ENCODE results near the gene FEM1B.

FEM1B gene

DNA sequence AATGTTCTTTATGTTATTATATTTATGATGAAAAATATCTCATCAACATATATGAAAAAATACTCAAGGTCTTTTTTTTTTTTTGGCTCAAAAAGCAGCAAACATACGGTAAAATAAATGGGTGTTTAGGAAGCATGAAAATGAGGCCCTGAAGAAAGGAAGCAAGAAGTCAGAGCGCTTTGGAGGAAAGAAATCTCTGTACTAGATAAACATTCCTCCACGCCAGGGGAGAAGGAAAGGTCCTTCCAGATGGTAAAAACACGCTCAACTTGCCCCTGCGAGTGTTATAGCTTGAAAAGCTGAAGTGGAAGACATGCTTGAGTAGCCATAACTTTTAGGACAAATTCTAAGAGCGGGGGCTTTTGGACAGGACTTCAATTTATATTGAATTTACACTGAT, 52.9 kb downstream of the FEM1B start:
- DNase-seq = no peak

DNA sequence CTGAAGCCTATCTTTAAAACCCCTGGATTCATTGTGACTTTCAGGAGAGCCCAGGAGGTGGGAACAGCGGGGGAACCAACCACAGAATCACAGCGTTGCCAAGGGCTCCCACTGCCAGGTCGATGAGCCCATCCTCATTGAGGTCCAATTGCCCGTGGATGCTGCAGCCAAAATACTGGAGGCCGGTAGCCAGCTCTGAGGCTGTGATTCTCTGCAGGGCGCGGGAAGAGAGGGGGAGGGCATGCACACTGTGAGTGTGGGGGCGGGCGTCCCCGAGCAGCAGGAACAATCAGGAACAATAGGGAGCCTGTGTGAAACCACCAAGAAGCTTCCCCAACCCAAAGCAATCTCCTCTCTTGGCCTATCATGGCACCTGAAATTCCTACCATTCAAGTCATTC, 53.4 kb downstream of the FEM1B start:
- no peak for DNase-seq

DNA sequence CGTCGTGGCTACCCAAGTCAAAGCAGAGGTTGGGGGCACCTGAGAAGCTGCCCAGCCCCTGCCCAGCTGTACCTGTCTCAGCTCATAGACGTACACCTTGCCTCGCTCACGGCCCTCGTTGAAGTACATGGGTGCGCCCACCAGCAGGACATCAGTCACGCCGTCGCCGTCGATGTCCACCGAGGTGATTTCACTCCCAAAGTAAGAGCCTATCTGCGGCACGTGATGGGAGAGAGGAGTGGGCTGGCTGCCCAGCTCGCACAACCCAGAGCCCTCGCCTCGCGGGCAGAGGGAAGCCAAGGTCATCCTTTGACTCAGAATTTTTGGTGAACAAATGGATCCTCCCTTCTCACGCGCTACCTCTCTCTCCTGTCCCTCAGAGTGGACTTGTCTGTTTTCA, 54.7 kb downstream of the FEM1B start:
- no peak for DNase-seq

DNA sequence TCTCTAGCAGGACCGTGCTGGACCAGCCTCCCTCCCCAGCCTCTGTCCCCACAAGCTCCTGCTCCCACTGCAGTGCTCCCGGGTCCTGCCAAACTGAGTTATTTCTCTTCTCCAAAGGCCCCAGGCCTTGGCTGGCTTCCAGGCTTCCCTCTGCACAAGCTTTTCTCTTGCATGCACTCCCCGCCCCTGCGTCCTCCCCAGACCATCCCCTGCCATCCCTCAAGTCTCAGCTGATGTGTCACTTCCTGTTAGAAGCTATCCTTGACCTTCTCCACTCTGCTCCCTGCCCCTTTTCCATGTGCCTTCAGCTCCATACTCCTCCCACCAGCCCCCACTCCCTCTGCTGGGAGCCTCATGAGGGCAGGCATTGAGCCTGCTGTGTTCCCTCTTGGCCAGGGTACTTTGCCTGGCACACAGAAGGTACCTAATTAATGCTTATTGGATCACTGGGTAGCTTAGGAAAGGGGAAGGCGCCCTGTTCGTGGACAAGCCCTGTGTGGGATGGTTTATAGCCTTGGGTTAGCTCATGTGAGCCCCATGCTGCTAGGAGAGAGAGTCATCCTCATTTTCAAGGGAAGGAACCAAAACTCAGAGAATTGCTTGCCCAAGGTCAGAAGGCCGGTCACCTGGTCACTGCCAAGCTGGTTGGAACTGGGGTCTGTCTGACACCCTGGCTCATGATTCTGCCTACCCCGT, 56.4 kb downstream of the FEM1B start:
- DNase-seq = no peak

DNA sequence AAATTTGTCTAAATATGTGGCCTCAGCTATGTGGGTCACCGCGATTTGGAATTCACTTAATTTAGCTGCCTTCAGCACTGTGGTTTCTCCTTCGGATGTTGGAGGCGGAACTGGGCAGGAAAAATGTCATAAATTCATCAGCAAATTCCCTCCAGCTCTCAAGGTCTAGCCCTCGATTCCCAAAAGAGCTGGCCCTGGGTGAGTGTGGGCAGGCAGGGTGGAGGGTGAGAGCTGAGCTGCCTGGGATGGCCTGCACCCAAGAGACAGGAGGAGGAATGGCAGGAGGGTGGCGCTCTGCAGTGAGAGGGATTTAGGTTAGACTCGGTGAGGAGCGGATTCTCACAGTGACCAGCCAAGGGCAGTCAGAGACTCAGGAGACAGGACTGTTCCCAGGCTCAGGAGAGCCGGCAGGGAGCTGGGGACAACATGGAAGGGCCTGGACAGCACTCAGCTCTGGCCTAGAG, 57.1 kb downstream of the FEM1B start:
- no peak for DNase-seq

DNA sequence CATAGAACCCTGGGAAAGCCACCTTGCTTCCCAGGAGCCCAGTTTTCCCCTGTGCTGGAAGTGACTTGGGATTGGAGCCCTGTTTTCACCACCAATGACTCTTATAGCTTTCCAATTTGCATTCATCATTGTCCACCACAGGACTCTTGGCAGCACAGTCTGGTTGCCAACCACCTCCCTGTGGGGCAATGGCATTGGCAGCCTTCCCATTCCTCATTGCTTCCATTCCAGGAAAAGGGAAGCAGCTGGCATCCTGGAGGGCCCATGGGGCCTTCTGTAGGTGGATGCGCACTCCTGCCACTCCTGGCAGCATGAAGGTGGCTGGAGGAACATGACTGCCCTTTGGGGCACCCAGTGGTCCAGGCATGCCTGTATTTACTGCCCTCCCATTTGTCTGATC, 57.7 kb downstream of the FEM1B start:
- no peak for DNase-seq

DNA sequence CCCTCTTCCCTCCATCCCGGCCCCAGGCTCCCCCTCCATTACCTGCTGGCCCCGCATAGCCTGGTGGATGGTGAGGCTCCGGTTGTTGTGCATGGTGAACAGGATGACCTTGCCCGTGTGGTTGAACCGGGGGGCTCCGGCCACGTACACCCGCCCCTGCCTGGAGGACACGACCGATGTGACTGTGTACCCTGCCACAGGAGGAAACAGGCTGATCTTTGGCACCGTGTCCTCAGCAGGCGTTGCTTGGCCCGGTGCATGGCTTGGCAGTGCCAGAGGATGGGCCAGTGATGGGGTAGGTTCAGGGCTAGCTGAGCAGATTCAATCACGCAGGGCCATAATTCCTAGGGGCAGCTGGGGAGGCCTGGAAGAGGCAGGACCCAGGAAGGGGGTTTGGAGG, 58.1 kb downstream of the FEM1B start:
- no peak for DNase-seq

DNA sequence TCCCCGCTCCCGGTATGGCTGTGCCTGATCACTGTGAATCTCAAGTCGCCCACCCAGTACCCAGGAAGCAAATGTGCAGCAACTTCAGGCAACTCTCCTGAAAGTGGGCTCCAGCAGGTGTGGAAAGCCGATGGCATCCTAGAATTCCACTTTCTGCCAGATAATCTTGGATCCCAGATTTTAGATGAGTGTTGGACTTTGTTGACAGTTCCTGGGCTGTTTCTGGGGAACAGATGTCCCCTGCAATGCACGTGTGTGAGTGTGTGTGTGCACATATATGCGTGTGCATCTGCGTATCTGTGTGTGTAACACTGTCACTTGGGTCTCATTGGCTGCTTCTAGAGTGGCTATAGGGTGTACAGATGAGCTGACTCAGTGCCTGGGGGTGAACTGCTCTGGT, 59.0 kb downstream of the FEM1B start:
- no peak for DNase-seq

DNA sequence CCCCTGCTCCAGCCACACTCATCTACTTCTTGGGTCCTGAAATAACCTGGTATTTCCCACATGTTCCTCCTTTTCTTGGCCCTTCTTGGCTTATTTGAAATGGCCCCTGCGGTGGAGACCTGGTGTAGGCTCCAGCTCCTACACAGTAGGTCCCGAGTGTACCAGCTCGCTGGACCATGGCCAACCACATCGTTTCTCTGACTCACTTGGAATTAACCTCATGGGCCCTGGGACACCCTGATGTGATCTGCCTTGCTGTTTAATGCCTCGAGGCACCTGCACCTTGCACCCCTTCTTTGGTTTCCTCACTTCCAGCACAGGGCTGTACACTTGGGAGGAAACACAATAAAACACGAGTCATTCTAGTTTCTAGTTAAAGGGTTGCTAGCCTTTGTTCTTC, 60.3 kb downstream of the FEM1B start:
- no peak for DNase-seq

DNA sequence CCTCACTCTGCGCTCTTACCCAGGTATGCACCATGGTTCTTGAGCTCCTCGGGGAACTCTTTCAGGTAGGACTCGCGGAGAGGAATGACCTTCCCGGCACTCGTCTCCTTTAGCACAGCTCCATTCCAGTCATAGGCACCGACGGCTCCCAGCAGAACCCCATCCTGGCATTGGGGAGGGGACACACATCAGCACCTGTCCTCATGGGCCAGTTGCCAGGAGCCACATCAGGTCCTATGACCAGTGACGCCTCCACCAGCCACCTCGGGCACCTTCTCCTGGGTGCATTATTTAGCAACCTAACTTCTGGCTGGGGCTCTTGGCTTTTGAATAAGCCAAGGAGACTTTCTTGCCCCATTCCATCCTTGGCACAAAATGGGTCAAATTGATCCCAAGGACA, 61.9 kb downstream of the FEM1B start:
- DNase-seq = no peak

DNA sequence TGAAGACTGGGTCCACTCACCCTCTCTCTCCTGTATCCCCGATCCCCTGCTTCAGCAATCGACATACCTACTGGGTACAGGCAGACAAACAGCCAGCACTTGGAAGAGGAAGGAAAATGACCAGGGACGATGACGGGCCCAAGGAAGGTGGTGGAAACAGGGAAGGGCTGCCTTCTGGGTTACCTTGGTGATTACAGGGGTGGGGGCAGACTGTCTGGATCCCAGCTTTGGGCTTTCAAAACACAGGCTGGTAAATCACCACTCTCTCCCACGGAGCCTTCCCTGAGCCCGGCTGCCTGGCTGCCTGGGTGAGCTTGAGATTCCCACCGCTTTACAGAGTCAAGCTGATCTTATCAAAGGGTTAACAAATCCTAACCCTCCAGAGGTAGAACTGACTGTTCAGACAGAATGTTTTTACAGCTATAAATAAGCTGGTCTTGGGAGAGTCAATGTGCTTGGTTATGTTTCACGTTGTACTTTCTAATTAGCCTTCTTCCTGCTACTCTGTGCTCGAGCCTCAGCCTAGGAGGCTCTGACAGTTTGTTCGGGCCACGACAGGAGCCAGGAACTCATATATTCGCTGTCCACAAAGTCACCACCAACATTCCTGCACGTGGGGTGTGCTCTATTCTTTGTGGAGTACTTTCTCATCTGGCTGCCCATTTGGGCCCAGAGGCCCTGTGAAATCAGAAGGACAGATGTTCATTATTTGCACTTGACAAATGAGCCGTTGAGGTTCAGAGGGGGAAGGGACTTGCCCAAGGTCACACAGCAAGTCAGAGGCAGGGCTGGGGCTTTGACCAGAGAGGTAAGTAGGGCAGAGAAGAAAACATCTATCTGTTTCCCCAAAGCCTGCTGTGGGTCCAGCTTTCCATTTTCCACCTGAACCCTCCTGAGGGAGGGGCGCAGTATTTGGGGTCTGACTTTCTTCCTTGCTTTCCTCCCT, 63.5 kb downstream of the FEM1B start:
- DNase-seq = no peak

DNA sequence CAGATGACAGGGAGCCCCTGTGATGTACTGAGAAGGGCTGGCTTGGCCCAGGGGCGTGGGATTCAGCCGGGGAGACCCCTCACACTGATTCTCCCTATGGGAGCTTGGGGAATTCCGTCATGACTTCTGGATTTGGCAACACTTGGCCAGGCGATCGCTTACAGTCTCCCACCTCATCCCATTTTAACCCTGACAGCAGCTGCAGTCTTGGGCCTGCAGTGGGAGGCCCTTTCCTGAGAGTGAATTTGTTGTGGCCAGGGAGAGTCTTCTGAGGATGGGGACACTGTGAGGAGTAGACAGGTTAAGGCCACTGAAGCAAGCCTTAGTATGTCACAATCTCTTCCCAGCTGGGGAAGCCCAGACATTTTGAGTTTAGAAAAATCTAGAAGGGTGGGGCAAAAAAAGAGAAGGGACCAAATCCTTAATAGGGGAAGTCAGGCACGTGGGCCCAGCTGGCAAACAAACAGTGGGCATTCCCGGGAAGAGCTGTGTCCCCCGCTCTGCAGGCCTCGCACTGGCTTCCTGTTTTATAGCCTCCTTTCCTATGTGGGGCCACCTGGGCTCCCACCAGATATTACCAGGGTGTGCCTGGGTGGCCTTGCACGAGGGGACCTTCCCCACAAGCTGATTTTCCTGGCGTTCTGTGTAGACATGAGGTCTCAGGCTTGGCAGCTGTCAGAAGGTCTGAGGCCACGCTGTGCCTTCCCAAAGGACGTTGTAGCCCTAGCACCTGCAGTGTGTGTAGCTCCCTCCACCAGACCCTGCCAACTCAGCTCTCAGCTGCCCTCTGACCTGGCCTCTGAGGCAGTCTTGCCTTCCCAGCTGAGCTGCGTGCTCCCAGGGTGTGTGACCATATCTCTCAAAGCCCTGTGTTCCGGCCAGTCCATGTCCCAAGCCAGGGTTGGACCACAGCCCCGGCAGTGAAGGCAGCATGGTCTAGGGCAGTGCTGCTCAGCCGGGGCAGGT, 64.5 kb downstream of the FEM1B start:
- no peak for DNase-seq

DNA sequence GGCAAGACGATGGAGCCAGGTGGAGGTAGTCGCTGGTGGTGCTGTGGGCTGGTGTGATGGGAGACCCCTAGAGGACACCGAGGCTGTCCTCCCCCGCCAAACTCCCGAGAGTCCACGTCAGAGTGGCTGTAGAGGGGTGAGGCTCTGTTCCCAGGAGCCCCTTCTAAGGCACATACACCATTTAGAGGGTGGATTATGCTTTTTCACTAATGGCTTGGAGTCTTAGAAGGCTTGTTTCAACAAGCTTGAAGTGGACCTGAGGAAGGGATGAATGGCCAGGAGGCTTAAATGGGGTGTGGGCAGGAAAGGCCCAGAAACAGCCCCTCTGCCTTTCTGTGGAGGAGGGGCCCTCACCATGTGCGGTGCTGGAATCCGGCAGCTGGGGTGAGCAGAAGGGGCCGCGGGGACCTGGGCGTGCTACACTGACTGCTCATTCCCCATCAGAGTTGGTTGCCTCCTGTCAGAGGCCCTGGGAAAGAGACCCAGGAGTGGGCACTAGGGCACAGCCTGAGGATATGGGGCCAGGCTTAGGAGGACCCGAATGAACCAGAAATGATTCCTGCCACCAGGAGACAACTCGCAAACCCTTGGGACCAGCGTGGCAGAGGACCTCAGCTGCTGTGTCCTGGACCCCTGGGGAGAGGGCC, 66.2 kb downstream of the FEM1B start:
- DNase-seq = no peak

DNA sequence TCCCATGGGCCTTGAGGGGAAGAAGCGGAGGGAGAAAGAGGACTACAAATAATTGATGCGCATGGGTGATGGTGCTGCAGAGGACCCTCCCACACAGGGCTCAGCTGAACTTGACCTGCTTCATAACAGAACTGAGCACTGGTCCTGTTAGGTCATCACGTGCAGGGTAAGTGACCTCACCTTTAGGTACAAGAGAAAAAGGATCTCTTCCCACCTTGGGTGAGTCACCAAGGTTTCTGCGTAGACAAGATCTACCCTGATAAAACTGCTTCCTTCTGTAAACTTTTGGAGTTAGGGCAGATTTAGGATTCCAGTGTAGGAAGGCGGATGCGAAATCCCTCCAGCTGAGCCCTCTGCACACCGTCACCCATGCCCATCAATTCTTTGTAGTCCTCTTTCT, 67.1 kb downstream of the FEM1B start:
- DNase-seq = no peak
